CD4-positive, alpha-beta T cell treated with Interleukin-17A for 1 hour (primary cell): Measurements from ENCODE around the gene EXOC4.

ENCODE experiments used
- DNase-seq: peaks from one replicate; pipeline ENCODE4 v3.0.0-alpha.2; 2020

EXOC4 gene

DNA sequence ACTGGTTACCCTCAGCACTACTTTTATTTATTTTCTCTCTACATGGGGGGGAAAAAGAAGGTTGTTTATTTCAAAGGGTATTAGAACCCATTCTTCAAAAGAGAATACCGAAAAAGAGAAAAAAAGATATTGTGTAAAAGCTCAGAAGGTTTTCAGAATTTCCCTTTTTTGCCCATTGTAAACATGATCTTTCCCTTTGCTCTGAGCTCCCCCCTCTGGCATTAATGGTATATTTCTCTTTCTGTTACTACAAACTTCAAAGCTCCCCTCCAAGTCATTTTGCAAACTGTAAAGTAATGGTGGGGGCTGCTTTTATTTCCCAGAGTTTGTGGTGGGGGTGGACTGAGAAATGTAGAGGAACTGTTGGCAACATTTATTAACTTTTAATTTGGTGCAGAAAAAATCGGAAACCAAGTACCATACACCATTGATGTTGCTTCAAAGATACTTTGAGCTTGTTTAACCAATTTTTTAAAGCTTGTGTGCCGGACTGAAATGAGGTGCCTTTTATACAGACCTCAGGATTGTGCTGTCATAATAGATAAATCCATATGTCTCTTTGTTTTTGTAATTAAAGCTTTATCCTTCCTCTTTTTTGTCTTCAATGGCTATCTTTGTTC, 181.5 kb downstream of the EXOC4 start:
- peak; percentile 31 for DNase-seq

DNA sequence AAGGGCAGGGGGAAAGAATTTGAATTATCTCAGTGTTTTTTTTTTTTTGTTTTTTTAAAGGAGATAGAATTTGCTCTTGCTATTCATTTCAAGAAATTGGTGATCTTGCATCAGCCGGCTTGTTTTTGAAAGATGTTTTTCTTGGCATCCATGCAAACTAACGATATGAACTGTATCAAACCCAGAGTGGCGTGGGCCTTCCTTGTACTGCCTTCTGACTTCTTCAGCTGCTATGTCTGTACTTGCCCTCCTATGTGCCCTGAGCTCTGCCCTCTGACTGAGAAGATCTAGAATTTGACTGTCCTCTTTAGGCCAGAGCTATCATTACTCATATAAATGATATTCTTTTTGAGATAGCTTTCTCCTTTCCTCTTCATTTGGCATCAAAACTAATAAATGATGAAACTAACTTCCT, 183.1 kb downstream of the EXOC4 start:
- no peak for DNase-seq

DNA sequence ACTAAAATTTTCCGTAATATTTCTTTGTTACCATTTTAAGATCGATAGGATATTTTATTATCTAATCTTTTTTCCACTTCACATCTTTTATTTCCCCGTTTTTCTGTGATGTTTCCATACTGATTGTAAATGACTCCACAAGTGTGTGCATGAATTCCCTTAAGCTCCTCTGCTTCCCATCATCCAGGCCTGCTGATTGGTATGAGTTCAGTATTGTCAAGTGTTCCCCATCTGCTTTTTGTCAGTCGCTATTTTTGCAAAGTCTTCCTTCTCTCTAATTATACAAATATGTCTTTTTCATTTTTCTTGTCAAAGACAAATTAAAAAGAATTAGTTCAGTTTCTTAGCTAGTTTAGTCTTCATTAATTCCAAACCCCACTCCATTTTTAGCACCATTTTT, 184.7 kb downstream of the EXOC4 start:
- DNase-seq = no peak

DNA sequence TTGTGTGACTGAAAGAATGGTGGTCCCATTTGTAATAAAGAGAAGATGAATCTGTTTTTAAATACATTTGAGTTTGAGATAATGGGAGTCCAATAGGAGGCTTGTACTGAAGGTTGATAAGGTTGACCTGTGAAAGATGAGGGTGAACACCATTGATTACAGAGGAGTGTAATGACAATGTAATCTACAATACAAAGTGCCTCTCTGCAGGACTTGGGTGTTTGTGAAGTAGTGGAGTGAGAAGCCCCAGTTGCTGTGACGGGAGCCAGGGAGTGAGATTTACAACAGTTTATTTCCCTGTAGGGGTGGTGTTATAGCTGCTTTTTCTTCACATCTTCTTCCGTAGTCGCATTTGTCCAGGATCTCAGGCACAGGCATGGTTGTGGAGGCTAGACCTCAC, 189.9 kb downstream of the EXOC4 start:
- no peak for DNase-seq

DNA sequence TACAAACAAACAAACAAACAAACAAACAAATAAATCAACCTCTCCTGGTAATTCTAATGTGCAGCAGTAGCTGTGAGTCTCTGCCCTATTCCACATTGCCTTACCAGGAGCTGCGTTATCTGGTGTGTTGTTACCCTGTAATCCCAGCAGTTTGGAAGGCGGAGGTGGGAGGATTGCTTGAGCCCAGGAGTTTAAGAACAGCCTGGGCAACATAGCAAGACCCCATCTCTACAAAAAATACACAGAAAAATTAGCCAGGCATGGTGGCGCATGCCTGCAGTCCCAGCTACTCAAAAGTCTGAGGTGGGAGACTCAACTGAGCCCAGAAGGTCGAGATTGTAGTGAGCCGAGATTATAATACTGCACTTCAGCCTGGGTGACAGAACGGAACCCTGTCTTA, 192.7 kb downstream of the EXOC4 start:
- DNase-seq = no peak

DNA sequence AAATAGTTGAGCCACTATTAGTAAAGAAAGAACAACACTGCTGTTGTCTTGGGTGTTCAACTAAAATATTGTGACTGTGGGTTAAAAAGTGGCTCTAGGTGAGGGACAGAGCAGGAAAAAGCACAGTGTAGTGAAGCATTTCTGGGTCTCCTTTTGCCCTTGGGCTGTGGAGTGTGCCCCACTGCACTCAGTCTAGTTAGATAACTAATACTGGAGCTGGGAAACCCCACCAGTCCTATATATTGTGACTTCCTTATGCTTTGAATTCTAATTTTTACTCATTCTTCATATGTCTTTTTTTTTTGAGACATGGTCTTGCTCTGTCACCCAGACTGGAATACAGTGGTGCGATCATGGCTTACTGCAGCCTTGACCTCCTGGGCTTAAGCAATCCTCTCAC, 195.1 kb downstream of the EXOC4 start:
- no peak for DNase-seq

DNA sequence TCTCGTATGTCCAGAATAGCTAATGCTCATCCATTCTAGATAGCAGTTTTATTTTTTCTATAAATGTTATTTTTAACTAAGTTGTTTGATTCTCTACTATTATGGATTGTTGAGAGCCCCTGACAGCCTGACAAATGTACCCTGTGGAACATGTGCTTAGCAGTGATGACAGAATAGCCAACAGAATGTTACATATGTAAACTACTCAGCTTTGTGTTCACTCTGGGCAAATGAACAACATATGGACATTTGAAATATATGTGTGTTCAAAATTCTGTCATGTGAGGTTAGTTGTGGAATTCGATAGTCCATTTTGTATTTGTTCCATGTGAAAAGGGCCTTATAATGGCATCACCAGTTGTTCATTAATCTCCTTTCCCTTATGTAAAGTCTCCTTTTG, 199.7 kb downstream of the EXOC4 start:
- no peak for DNase-seq

DNA sequence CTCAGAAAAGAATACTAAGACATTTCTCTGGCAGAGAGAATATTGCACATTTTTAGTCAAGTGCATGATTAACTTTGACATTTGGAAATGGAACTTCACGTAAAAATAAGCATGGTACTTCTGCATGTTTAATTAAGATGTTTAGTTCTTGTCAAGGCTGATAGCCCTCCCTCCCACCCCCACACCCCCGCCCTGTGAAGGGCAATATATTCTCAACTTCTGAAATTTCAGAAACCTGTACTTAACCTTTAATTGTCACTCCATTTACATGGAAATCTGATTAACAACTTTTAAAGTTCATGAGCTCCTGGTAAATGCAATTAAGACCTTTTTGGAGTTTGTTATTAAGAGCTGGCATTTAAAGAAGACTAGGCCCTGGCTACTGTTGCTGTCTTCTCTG, 205.8 kb downstream of the EXOC4 start:
- no peak for DNase-seq

DNA sequence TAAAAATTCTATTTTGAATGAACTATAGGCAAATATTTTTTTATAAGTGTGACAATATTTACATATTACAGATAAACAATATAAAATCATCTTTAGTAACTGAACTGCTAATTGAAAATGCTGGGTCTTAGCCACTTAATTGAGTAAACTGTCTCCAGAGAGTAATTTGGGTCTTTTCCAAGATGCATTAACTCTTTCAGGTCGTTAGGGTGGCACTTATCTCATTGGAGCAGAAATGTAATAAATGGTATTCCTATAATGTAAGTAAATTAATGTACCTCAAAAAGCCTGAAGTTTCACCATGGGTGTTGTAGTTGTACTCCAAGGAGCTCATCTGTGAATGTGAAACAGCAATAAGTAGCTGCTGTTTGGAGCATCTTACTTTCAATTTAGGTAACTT, 208.5 kb downstream of the EXOC4 start:
- DNase-seq = no peak

DNA sequence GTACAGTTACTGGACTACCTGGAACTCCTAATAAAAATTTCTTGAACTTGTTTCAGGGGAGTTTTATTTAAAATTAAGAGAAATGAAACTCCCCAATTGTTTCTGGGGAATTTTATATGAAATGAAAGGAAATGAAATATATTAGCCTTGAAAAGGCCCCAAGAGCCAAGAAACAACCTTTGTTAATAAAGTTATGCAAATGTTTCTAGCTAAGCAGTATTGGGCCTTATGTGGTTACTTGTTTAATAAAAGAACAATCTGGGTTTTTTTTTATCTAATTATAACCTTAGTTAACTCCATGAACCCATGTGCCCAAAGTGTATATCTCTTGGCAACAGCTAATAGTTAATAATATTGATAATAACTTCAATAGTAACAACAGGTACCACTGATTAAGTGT, 222.8 kb downstream of the EXOC4 start:
- no peak for DNase-seq

DNA sequence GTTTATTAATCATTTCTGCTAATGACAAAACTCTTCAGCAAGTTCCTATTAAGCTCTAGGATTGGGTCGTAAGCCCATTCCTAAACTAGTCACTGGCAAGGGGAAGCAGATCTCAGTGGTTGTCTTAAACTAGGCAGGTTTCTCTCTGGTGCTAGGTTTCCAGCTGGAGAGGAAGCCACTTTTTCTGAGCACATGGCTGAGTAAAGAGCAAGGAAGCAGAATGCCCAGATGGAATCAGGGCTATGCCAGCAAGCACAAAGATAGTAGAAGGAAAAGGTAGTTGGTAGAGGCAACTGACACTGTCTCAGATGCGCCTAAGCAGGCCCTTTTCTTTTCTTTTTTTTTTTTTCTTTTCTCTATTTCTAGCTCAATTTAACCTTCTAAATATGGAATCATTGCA, 224.9 kb downstream of the EXOC4 start:
- DNase-seq = no peak

DNA sequence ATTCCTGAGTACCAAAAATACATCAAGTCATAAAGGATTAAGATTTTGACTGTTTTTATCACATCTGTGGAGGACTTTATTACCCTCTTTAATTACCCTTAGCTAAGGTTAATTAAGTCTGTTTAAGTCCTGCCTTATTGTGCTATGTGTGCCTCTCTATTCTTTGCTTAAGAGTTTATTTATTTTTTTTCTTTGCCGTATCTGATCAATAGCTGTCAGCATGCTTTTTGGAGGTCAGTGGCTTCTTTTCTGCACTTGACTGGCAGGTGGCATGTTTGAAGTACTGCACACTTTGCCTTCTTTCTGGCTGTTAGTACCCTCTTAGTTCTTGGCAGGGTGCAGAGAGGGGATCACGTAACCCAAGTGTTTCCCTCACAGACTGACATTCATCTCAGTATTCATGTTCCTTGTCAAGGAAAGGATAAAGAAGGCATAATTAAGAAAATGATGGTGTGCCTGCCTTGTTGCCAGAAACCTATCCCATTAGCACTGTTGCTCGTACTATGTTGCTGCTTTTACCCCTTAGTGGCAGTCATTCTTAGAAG, 225.8 kb downstream of the EXOC4 start:
- DNase-seq = no peak

DNA sequence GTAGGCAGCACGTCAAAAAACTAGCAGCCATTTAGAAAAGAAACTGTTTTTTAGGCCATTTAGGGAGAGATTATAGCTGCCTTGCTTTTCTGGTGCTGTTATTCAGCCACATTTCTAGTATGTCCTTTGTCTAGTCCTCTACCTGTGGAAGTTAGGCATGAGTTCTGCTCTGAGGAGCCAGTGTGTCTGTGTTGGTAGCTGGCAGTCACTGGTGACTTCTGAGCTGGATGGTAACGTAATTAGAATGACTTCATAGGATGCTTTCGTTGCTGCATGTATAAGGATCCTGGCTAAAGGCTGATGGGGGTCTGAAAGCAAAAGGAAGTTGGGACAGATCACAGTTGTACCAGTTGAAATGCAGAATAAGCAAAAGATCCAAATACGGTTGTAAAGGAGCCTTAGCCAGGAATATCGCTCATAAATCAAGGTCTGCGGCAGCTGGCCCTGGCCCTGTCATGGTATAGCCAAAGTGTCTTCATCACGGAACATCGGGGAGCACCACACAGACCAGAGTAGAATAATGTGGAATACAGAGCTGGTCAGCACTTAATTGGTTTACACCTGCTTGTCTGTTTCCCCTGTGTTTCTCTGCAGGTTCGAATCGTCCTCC, 226.7 kb downstream of the EXOC4 start:
- DNase-seq = no peak

DNA sequence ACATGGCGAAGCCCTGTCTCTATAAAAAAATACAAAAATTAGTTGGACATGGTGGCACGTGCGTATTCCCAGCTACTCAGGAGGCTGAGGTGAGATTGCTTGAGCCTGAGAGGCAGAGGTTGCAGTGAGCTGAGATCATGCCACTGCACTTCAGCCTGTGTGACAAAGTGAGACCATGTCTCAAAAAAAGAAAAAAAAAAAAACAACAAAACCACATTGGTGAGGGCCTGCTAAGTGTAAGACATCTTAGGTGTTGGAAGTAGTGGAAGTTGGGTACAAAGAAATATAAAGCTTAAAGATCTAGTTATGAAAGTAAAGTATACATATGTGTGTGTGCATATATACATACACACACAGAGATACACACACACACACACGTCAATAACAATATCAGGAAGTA, 228.0 kb downstream of the EXOC4 start:
- DNase-seq = no peak

DNA sequence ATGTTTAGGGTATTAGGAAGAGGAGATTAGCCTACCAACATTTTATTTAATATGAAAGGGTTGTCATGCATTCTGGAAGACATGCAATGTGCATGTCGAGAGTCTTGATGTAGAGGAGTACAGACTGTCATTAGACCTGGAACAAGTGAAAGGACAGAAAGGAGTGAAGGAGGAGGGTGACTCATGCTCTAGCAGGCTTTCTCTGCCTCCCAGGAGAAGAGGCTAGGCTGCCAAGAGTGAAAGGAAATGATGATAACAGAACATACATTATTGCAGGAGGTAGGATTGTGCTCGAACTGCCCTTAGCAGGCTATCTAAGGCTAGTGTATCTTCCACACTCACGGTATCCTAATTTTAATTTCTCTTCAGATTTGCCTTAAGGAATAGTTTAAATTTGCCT, 228.8 kb downstream of the EXOC4 start:
- DNase-seq = no peak

DNA sequence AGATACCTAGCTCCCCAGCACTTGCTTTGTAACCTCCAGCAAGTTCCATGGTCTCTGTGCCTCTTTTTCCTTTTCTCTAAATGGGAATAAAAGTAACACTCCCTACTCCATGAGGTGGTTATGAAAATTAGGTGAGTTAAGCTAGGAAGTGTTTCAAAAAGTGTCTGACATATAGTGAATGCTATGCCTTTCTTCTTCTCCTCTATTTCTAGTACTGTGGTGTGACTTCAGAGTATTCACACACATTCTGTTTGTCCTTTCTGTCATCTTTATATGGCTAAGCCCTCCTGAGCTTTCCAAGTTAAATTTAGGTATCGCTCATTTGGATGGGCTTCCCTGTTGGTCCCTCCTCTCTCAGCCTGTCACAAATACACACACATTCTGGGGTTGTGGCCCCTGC, 229.7 kb downstream of the EXOC4 start:
- DNase-seq = no peak

DNA sequence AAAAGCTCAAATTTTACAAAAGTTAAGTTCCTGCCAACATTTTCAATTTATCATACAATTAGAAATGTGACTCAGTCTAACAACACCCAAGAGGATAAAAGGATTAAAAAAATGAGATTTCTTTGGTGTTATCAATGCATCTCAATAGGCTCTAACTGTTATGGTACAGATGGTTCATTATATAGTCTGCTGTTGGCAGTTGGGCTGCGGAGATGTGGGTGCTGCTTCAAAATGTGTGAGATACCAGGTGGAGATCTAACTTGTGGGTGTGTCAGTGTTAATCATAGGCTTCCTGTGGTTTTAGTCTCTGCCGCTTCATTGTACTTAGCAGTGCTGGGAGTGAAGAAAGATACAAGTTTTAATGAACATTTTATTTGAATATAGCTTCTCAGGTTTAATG, 231.2 kb downstream of the EXOC4 start:
- DNase-seq = peak; percentile 61

DNA sequence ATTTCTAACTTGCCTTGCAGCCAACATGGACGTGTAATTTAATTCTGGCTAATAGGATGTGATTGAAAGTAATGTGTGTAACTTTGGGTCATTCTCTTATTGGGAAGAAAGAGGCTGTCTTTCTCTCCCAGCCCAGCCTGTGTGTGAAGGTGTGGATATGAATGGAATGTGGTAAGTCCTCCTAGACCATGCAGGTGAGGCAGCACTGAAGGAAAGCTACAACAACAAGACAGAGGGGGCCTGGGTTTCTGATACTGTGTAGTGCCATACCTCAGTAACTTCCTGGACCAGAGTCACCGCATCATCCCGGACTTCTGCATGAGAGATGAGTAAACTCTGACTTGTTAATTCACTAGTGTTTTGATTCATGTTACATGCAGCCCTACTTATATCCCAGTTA, 237.0 kb downstream of the EXOC4 start:
- no peak for DNase-seq

DNA sequence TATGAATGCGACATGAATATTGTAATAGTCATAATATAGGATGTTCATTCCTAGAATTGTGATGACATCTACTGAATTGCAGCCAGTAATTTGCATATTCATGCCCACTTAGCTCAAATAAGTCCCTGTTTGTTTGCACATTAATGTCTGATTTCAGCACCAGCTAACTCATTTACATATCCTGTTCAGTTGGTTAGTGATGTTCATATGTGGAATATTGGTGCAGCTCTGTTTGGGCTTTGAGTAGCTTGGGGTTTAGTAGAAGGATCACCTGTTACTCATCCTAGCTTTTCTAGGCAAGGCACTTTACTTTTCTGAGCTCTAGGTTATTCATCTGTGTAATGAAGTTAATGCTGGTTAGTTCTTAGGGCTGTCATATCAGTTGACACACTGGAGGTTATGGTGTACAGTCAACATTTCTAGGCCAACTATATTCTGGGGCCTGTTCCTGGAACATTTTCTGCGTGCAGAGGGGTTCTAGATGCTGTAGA, 238.4 kb downstream of the EXOC4 start:
- DNase-seq = no peak

DNA sequence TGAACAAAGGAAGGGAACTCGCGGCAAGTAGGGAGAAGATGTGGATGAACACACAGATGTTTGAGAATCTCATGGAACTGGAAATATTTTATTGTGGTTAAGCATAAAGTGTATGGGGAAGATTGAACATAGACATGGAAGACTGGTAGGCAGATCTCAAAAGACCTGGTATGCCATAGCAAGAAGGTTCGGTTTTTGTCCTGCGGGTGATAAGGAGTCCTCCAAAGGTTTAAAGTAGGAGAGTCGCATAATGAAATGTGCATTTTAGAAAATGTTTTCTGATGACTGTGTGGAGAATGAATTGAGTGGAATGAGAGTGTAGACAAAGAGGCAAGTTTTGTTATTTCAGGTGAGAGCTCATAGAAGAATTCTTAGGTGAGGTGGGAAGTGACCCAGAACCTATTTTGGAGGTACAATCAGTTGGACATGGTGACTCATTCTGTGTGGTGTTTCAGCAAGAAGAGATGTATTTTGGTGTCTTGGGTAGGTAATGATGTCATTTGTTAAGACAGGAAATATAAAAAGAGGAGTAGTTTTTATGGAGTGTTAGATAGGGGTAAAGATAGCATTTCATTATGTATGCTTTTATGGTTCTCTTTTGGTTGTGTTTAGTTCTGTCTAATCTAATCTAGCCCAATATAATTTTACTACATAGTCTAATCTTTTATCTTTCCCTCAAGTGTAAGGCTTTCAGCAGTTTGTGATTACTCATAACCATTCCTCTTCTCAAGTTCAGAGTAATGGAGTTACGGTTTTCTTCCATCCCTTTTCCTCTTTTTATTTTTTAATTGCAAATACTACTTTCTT, 239.2 kb downstream of the EXOC4 start:
- DNase-seq = no peak

DNA sequence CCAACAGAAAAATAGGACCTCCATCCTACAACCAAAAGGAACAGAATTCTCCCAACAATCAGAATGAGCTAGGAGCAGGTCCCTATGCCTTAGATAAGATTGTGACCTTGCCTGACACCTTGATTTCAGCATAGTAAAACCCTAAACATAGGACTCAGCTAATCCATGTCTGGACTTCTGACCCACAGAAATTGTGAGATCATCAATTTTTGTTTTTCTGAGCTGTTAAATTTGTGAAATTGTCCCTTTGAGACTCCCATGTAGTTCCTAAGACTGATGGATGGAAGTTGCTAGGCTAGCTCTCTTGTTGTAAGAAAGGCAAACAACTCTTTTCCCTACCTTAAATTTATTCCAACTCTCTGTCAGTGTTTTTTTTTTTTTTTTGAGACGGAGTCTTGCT, 244.2 kb downstream of the EXOC4 start:
- no peak for DNase-seq

DNA sequence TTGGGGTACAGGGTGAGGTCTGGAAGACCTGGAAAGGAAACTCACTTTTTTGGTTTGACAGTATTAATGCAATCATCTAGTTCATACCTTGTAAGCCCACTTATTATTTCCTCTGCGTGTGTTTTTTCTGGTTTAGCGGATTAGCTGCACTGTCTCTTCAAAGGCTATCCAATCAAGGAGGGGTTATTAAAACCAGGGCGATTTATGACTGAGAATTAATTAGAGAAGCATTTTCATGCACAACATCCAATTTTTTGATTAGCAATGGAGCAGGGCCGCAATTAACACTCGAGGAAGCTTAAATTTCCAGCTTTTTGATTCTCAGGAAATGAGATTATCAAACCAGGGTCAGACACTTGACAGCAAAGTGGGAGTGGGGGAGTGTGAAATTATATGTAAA, 248.9 kb downstream of the EXOC4 start:
- no peak for DNase-seq

DNA sequence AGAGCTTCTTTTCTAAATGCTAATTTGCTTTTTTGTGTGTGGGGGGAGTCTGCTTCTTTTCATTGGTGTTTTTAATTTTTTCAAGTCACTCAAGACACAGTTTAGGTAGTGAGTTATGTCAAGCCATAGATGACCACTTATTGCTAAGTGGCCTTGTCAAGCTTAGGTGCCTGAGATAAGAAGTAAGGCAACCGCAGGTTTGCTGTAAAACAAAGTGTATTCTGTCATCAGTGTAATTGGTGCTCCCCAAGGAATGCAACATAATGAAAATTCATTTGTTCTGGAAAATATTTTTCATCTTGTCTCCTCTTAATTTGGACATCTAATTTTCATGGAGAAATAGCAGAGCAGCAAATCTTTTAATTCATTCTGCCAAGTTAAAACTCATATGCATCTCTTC, 249.6 kb downstream of the EXOC4 start:
- DNase-seq = no peak

DNA sequence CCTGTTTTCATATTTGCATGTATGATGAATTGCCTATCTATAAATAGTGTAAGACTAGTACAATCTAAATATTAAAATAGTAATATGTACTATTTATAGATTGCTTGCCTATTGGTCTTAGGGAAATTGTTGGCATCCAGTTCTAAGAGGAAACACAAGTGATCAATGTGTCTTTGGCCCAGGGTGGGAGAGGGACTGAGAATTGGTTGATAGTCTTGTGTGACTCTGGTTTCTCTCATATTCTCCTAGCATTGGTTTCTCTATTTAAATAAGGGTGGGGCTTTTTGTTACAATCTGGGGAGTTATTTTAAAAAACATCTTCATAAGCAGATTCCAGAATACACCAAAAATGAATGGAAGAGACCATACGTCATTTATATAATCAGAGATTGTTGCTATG, 250.1 kb downstream of the EXOC4 start:
- DNase-seq = no peak
